HG03039 (cell line): ENCODE measurements around the gene E2F1.
"Not testable (repeated sequence)": the region's sequence is repeated elsewhere in the genome, so short reads cannot be mapped to it uniquely, and the experiment has no call there.

ENCODE experiments used
- ATAC-seq: cut with Tn5 transposase; IDR thresholded peaks from one replicate; pipeline ENCODE4 v1.9.1; 2021; ENCODE audit warnings: mild to moderate bottlenecking, moderate library complexity; ENCODE audit not compliant: unreplicated experiment

Gene E2F1

GRCh38 chr20:33710681-33711445 is 24.7 kb upstream of the E2F1 start:
- no peak for ATAC-seq

- no peak for ATAC-seq
Measured at GRCh38 chr20:33709905-33710541, 23.8 kb upstream of the E2F1 start.

- ATAC-seq = no peak
Measured at GRCh38 chr20:33709398-33709797, 23.2 kb upstream of the E2F1 start.

- no peak for ATAC-seq
Measured at GRCh38 chr20:33707668-33708067, 21.5 kb upstream of the E2F1 start.

GRCh38 chr20:33704197-33704924 is 18.2 kb upstream of the E2F1 start:
- ATAC-seq = no peak

GRCh38 chr20:33703498-33704137 is 17.4 kb upstream of the E2F1 start:
- ATAC-seq = no peak

GRCh38 chr20:33702861-33703260 is 16.7 kb upstream of the E2F1 start:
- no peak for ATAC-seq

GRCh38 chr20:33701629-33702450 is 15.7 kb upstream of the E2F1 start:
- ATAC-seq = no peak

GRCh38 chr20:33700696-33701441 is 14.7 kb upstream of the E2F1 start:
- not testable (repeated sequence) for ATAC-seq

- not testable (repeated sequence) for ATAC-seq
Measured at GRCh38 chr20:33698966-33699365, 12.8 kb upstream of the E2F1 start.

GRCh38 chr20:33697129-33697528 is 10.9 kb upstream of the E2F1 start:
- no peak for ATAC-seq

- ATAC-seq = no peak
Measured at GRCh38 chr20:33696448-33696847, 10.3 kb upstream of the E2F1 start.

- ATAC-seq = no peak
Measured at GRCh38 chr20:33694639-33695012, 8.4 kb upstream of the E2F1 start.

GRCh38 chr20:33693741-33694638 is 7.8 kb upstream of the E2F1 start:
- no peak for ATAC-seq

GRCh38 chr20:33693289-33693688 is 7.1 kb upstream of the E2F1 start:
- no peak for ATAC-seq

- no peak for ATAC-seq
Measured at GRCh38 chr20:33689973-33690372, 3.8 kb upstream of the E2F1 start.

- no peak for ATAC-seq
Measured at GRCh38 chr20:33689493-33689892, 3.3 kb upstream of the E2F1 start.

- ATAC-seq = no peak
Measured at GRCh38 chr20:33688938-33689424, 2.8 kb upstream of the E2F1 start.
